ENCODE results near the gene SLIT3.

The SLIT3 gene

DNA sequence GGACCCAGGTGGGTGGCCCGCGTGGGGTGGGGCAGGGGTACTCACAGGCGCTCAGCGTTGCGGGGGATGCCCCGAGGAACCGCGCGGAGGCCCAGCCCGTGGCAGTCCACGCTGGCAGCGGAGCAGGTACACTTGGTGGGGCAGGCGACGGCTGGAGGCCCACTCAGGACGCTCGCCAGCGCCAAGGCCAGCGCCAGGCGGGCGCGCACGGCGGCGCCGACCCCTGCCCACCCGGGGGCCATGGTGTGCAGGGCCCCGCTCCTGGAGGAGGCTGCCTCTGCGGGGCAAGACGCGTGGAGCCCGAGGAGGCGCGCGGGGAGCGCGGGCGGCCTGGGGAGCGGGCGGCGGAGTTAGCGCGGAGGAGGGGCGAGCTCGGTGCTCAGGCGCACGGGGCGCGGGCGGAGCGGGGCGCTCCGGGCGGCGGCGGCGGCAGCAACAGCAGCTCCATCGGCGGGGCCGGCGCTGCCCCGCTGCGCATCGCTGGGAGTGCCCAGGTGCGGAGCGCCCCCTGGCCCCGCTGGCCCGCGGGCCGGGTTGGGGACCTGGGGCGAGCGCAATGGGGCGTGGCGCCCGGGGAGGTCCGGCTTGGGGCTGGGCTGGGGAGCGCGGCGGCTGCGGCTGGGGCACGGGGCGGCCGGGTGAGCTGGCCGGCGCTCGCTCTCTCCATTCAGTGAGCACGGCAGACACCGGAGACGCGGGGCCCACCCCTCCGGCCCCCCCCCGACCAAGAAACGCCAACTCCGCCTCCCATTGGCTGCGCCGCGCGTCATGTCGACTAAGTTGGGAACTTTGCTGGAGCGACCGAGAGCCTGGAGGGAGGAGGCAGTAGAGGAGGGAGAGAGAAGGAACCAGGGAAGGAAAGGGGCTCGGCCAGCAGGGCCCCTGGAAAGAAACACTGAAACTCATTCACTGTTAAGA, at the start of gene SLIT3 (continued):
- TF ChIP-seq PRDM10 (tag by site-specific recombination; IDR thresholded peaks at IDR 0.05) (peak; percentile 44; the same call in 1 of the 2 replicates), ZSCAN30 (tag by site-specific recombination; IDR thresholded peaks at IDR 0.05) (0 out of 2 replicates have a peak, but pooled peaks have one; percentile 26), ZNF596 (tag by site-specific recombination; IDR thresholded peaks at IDR 0.05) (peak; percentile 51; the same call in 1 of the 2 replicates), GLIS1 (tag by site-specific recombination; IDR thresholded peaks at IDR 0.05) (peak; percentile 41; the same call in 1 of the 2 replicates), ZNF530 (tag by site-specific recombination; IDR thresholded peaks at IDR 0.05; ENCODE audit: low read depth) (0 out of 2 replicates have a peak, but pooled peaks have one; percentile 1)

GRCh38 chr5:169350016-169350415, 49.1 kb upstream of the SLIT3 start:
- H3K27ac ChIP-seq (ENCODE audit: extremely low read depth, low read depth, low read length), result no peak overlapping the region
- no peaks in the 10 kb centered on the region for H3K9me3 ChIP-seq (ENCODE audit: control insufficient read depth, insufficient read depth, low read depth, low read length)
- H3K4me3 ChIP-seq (ENCODE audit: low read depth, low read length), result no peak overlapping the region
- ChIA-PET CTCF (interaction anchor here (0.5 to 1.2 kb wide), 3 partner anchors 106 to 1078 kb away, joined by 3 read pairs; no protein-coding TSS in a partner anchor), POLR2A (interaction anchor here (0.8 kb wide), 1 partner anchor 90 kb away, joined by 4 read pairs; no protein-coding TSS in a partner anchor)
- no peaks in the 10 kb centered on the region for H3K4me1 ChIP-seq (ENCODE audit: control insufficient read depth, insufficient read depth, low read length)
- no peak for TF ChIP-seq PRDM2 (tag by site-specific recombination; IDR thresholded peaks at IDR 0.05; ENCODE audit: borderline replicate concordance)
- no peak for TF ChIP-seq ZNF311 (tag by site-specific recombination; IDR thresholded peaks at IDR 0.05; ENCODE audit: borderline replicate concordance)
- peak; percentile 33; the same call in 1 of the 2 replicates for TF ChIP-seq PRDM10 (tag by site-specific recombination; IDR thresholded peaks at IDR 0.05)
- no peaks in the 10 kb centered on the region for H3K36me3 ChIP-seq (ENCODE audit: control insufficient read depth in 2 of 2, insufficient read depth in 1 of 2, low read length in 2 of 2)
